H9 (cell line): ENCODE data around the gene PDGFRB. TPM values are rescaled to one million over a fixed set of nuclear protein-coding genes. Genes with fewer than 3 reads are reported as not detected.

Experiments used
- DNase-seq: peaks from one replicate; pipeline ENCODE4 v3.0.0-alpha.2; 2017
- H2AFZ ChIP-seq: one replicate; pipeline ENCODE4 v1.6.1; 2013; ENCODE audit warnings: mild to moderate bottlenecking, low read length, control low read depth, moderate library complexity
- H2AK5ac ChIP-seq: 2 replicates; pipeline ENCODE4 v1.6.1; 2013; ENCODE audit warnings: low read length, control low read depth, mixed read lengths; ENCODE audit not compliant: insufficient read length
- H2BK120ac ChIP-seq: one replicate; pipeline ENCODE4 v1.6.1; 2013; ENCODE audit warnings: low read depth, mild to moderate bottlenecking, low read length, control low read depth, inconsistent platforms; ENCODE audit not compliant: poor library complexity, severe bottlenecking
- H2BK12ac ChIP-seq: 2 replicates; pipeline ENCODE4 v1.6.1; 2013; ENCODE audit warnings: low read length, control low read depth, mixed read lengths, low read depth; ENCODE audit not compliant: insufficient read length
- H2BK15ac ChIP-seq: 2 replicates; pipeline ENCODE4 v1.6.1; 2013; ENCODE audit warnings: low read depth, low read length, control low read depth
- H2BK20ac ChIP-seq: one replicate; pipeline ENCODE4 v1.6.1; 2013; ENCODE audit warnings: low read depth, mild to moderate bottlenecking, low read length, control low read depth, inconsistent platforms; ENCODE audit not compliant: poor library complexity, severe bottlenecking
- H2BK5ac ChIP-seq: 2 replicates; pipeline ENCODE4 v1.6.1; 2013; ENCODE audit warnings: low read length, control low read depth, mixed read lengths; ENCODE audit not compliant: insufficient read length
- H3K14ac ChIP-seq: 2 replicates; pipeline ENCODE4 v1.6.1; 2013; ENCODE audit warnings: low read length, control low read depth; ENCODE audit not compliant: insufficient read depth
- H3K18ac ChIP-seq: 2 replicates; pipeline ENCODE4 v1.6.1; 2013; ENCODE audit warnings: low read depth, mild to moderate bottlenecking, mixed read lengths, low read length, control low read depth; ENCODE audit not compliant: insufficient read length
- H3K23ac ChIP-seq: 2 replicates; pipeline ENCODE4 v1.6.1; 2013; ENCODE audit warnings: low read length, control low read depth, mixed read lengths, low read depth; ENCODE audit not compliant: insufficient read length
- H3K23me2 ChIP-seq: 2 replicates; pipeline ENCODE4 v1.6.1; 2013; ENCODE audit warnings: low read depth, mild to moderate bottlenecking, mixed read lengths, low read length, control low read depth; ENCODE audit not compliant: insufficient read length, poor library complexity, severe bottlenecking
- H3K27ac ChIP-seq: 2 replicates; pipeline ENCODE4 v1.5.1; 2013; ENCODE audit warnings: low read length, control low read depth, mixed read lengths, low read depth; ENCODE audit not compliant: insufficient read length
- H3K27me3 ChIP-seq: 2 replicates; pipeline ENCODE4 v1.6.1; 2013; ENCODE audit warnings: low read length, control low read depth, inconsistent platforms; ENCODE audit not compliant: insufficient read depth
- H3K4ac ChIP-seq: 2 replicates; pipeline ENCODE4 v1.6.1; 2013; ENCODE audit warnings: low read depth, mild to moderate bottlenecking, control low read depth, inconsistent platforms, low read length, moderate library complexity
- H3K4me1 ChIP-seq: 2 replicates; pipeline ENCODE4 v1.6.1; 2013; ENCODE audit warnings: low read length, control low read depth, inconsistent platforms; ENCODE audit not compliant: insufficient read depth
- H3K4me2 ChIP-seq: 2 replicates; pipeline ENCODE4 v1.6.1; 2013; ENCODE audit warnings: low read length, control low read depth, mixed read lengths; ENCODE audit not compliant: insufficient read length, insufficient read depth
- H3K56ac ChIP-seq: 2 replicates; pipeline ENCODE4 v1.6.1; 2013; ENCODE audit warnings: low read depth, mild to moderate bottlenecking, mixed read lengths, low read length, control low read depth; ENCODE audit not compliant: insufficient read length
- H3K79me1 ChIP-seq: 2 replicates; pipeline ENCODE4 v1.6.1; 2013; ENCODE audit warnings: low read depth, mild to moderate bottlenecking, moderate library complexity, low read length, control low read depth, inconsistent platforms; ENCODE audit not compliant: insufficient read depth, poor library complexity, severe bottlenecking
- H3K79me2 ChIP-seq: 2 replicates; pipeline ENCODE4 v1.6.1; 2013; ENCODE audit warnings: low read length, control low read depth, inconsistent platforms; ENCODE audit not compliant: insufficient read depth
- H3K9ac ChIP-seq: 2 replicates; pipeline ENCODE4 v1.6.1; 2013; ENCODE audit warnings: low read length, control low read depth, mixed read lengths; ENCODE audit not compliant: insufficient read length; ENCODE audit errors: extremely low read depth
- H3K9me3 ChIP-seq: one replicate; pipeline ENCODE4 v1.6.1; 2013; ENCODE audit warnings: low read depth, low read length, inconsistent platforms; ENCODE audit not compliant: control insufficient read depth
- H3T11ph ChIP-seq: one replicate; pipeline ENCODE4 v1.6.1; 2013; ENCODE audit warnings: mild to moderate bottlenecking, low read length, control low read depth, inconsistent platforms
- H4K20me1 ChIP-seq: one replicate; pipeline ENCODE4 v1.6.1; 2013; ENCODE audit not compliant: control insufficient read depth, insufficient read length, insufficient read depth
- H4K5ac ChIP-seq: 2 replicates; pipeline ENCODE4 v1.6.1; 2013; ENCODE audit warnings: low read depth, mild to moderate bottlenecking, mixed read lengths, low read length, control low read depth; ENCODE audit not compliant: insufficient read length
- H4K8ac ChIP-seq: replicated peaks from 2 replicates; pipeline ENCODE4 v1.6.1; 2013; ENCODE audit warnings: low read length, control low read depth, mixed read lengths, low read depth; ENCODE audit not compliant: insufficient read length
- H4K91ac ChIP-seq: 2 replicates; pipeline ENCODE4 v1.6.1; 2013; ENCODE audit warnings: low read depth, mild to moderate bottlenecking, moderate library complexity, mixed read lengths, low read length, control low read depth; ENCODE audit not compliant: insufficient read length
- H3K27ac Mint-ChIP-seq, 3 experiments: 2 replicates in 2 of 3; 3 replicates in 1 of 3; pipeline ENCODE4 v1.8.0; 2020 to 2021; ENCODE audit warnings: mixed read lengths in 3 of 3, mild to moderate bottlenecking in 1 of 3, moderate library complexity in 1 of 3
- H3K27me3 Mint-ChIP-seq: 2 replicates; pipeline ENCODE4 v1.8.0; 2021; ENCODE audit warnings: low read depth, mild to moderate bottlenecking, moderate library complexity, mixed read lengths
- H3K36me3 Mint-ChIP-seq, 3 experiments: 2 replicates in 2 of 3; 3 replicates in 1 of 3; pipeline ENCODE4 v1.8.0; 2020 to 2021; ENCODE audit warnings: low read depth in 3 of 3, mixed read lengths in 3 of 3; ENCODE audit not compliant: insufficient read depth in 1 of 3
- H3K4me1 Mint-ChIP-seq, 2 experiments: 2 replicates each; pipeline ENCODE4 v1.8.0; 2020; ENCODE audit warnings: mixed read lengths in 2 of 2
- H3K4me3 Mint-ChIP-seq, 2 experiments: 2 replicates in 1 of 2; 3 replicates in 1 of 2; pipeline ENCODE4 v1.8.0; 2020 to 2021; ENCODE audit warnings: mild to moderate bottlenecking in 2 of 2, mixed read lengths in 2 of 2, moderate library complexity in 1 of 2
- H3K9me3 Mint-ChIP-seq, 2 experiments: 2 replicates in 1 of 2; 3 replicates in 1 of 2; pipeline ENCODE4 v1.8.0; 2020; ENCODE audit warnings: mild to moderate bottlenecking in 2 of 2, mixed read lengths in 2 of 2, moderate library complexity in 1 of 2
- CTCF ChIP-seq: fragments of 200-600 bp; sonication (generic); conservative IDR thresholded peaks from 3 replicates; pipeline ENCODE4 v1.8.0; 2021; ENCODE audit warnings: antibody characterized with exemption, mild to moderate bottlenecking
- WGBS: extraction: QIAGEN DNeasy Blood & Tissue Kit; methylation state at CpG from one replicate; pipeline ENCODE4 v1.1.7; 2013; ENCODE audit warnings: missing lambda C conversion rate, low lambda C conversion rate, mixed read lengths; ENCODE audit not compliant: insufficient read length; ENCODE audit errors: extremely low coverage; 5-methylcytosine and 5-hydroxymethylcytosine counted together
- total RNA-seq: library from RNA; stranded (reverse); gene quantifications from 2 replicates; pipeline ENCODE4 v1.2.1, GENCODE V29; 2021

PDGFRB gene
- total RNA-seq, 1 experiment from 2014 or later: 2.2 TPM

- Histone ChIP-seq H2BK120ac (no peak overlapping the region), H3K23me2 (no peaks in the 10 kb centered on the region), H3T11ph (no peak overlapping the region), H3K14ac (no peak overlapping the region; the same call in 1 of the 2 replicates), H3K9ac (no peak overlapping the region), H3K4me1 (no peaks in the 10 kb centered on the region), H4K5ac (no peak overlapping the region), H3K9me3 (no peaks in the 10 kb centered on the region), H3K79me1 (no peaks in the 10 kb centered on the region), H3K27me3 (no peaks in the 10 kb centered on the region), H3K4me2 (no peak overlapping the region), H2BK15ac (no peak overlapping the region), H3K18ac (no peak overlapping the region), H2BK12ac (no peak overlapping the region), H4K20me1 (no peaks in the 10 kb centered on the region), H3K56ac (no peak overlapping the region), H3K79me2 (no peaks in the 10 kb centered on the region), H3K27ac (no peak overlapping the region), H4K91ac (no peak overlapping the region), H2AFZ (no peak overlapping the region), H2BK20ac (no peak overlapping the region), H3K4ac (no peak overlapping the region), H4K8ac (no peak overlapping the region), H2BK5ac (no peak overlapping the region), H3K23ac (no peak overlapping the region), H2AK5ac (no peak overlapping the region)
- TF ChIP-seq CTCF: no peak
- H3K4me1 Mint-ChIP-seq: peaks cover 29 to 32% of the 10 kb centered on the region in 2 experiments
- no peak for DNase-seq
- H3K4me3 Mint-ChIP-seq: no peak overlapping the region
- WGBS: no CpG with 5 or more reads among the region's 6 CpGs
- H3K27me3 Mint-ChIP-seq: peaks cover 41% of the 10 kb centered on the region
- H3K27ac Mint-ChIP-seq: no peak overlapping the region
- no peaks in the 10 kb centered on the region; a peak in 1 of 7 replicates for H3K36me3 Mint-ChIP-seq
- H3K9me3 Mint-ChIP-seq: no peaks in the 10 kb centered on the region
Measured at GRCh38 chr5:150126921-150127265, 28.8 kb downstream of the PDGFRB start.
